ENCODE data around the gene TMA7.

DNA sequence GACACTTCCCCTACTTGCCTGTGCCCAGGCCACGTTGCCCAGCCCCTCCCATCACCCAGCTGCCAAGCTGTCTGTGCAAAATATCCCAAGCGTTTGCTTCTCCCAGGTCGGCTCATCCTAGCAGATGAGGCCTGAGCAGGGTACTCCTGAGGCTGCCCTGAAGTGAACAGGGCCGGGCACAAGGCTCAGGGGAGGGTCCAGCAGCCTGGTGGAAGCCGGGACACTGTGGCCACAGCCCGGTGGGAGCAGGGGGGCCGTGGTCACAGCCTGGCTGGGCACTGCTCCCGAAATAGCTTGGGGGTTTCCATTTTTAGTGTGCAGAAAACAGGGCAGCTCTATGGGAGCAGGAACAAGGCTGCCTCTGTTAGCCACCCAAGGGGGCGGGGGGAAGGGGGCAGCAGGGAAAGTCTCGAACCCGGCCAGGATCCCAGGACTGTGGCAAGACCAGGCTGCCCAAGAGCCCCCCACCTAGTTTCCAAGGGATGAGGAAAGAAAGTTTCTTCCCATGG lies 13.6 kb upstream of the TMA7 start:
- TF ChIP-seq REST (IDR thresholded peaks at IDR 0.05; ENCODE audit: borderline replicate concordance in 1 of 2, low read depth in 1 of 2, low read length in 2 of 2) (no peak), SNAPC5 (CRISPR knock-in tag; IDR thresholded peaks at IDR 0.05; ENCODE audit: borderline replicate concordance) (no peak)
- TF ChIP-seq, protein P1, sequence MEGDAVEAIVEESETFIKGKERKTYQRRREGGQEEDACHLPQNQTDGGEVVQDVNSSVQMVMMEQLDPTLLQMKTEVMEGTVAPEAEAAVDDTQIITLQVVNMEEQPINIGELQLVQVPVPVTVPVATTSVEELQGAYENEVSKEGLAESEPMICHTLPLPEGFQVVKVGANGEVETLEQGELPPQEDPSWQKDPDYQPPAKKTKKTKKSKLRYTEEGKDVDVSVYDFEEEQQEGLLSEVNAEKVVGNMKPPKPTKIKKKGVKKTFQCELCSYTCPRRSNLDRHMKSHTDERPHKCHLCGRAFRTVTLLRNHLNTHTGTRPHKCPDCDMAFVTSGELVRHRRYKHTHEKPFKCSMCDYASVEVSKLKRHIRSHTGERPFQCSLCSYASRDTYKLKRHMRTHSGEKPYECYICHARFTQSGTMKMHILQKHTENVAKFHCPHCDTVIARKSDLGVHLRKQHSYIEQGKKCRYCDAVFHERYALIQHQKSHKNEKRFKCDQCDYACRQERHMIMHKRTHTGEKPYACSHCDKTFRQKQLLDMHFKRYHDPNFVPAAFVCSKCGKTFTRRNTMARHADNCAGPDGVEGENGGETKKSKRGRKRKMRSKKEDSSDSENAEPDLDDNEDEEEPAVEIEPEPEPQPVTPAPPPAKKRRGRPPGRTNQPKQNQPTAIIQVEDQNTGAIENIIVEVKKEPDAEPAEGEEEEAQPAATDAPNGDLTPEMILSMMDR (CRISPR knock-in tag; IDR thresholded peaks at IDR 0.05) = no peak
